ENCODE results near the gene LCN2.

Gene LCN2

DNA sequence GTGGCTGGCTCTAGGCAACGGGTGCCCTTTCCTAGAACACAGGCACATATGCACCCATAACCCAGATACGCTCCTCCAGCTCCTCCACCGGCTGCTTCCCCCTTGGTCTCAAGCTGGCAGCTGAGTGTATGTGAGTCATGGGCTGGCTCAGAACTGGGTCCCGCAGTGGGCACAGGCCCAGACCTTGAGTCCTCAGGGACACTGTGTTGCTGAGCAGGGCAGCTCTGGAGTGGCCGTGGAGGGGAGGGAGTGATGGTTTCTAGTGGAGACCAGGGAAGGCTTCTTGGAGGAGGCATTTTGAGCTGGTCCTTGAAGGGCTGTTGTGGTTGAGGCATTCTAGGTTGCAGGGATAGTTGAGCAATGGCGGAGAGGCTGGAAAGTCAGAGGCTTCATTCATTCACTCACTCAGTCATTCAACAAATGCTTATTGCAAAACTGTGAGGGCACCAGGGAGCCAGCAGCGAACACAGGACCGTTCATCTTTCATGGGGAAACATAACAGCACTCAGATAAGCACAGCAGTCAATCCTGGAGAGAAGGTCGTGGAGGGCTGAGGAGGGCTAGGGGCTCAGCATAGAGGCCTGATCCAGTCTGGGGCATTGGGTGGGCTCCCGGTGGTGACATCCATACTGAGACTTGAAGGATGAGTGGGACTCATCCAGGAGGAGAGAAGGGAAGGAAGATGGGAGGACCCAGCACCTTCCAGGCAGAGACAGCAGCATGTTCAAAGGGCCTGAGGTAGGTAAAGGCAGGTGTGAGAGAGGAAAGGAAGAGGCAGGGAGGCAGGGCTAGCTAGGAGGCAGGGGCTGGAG lies 13.2 kb downstream of the LCN2 start:
- Histone ChIP-seq H3K4me1 (ENCODE audit: control insufficient read depth, insufficient read depth, low read length, poor library complexity, severe bottlenecking) (no peaks in the 10 kb centered on the region), H3K9me3 (ENCODE audit: control insufficient read depth, low read length) (no peaks in the 10 kb centered on the region), H3K27ac (ENCODE audit: low read depth, low read length, severe bottlenecking) (no peak overlapping the region), H3K4me3 (ENCODE audit: extremely low read depth, insufficient read depth, low read length, poor library complexity, severe bottlenecking) (no peak overlapping the region), H3K36me3 (ENCODE audit: control insufficient read depth, insufficient read depth, low read length) (peaks cover 53% of the 10 kb centered on the region)
- 98 to 99% methylated on average over 7 of the region's 10 CpGs for WGBS, 2 experiments (ENCODE audit: insufficient coverage in 2 of 2)

- H3K4me1 ChIP-seq (ENCODE audit: control insufficient read depth, insufficient read depth, low read length, poor library complexity, severe bottlenecking): no peaks in the 10 kb centered on the region
- no peak overlapping the region for H3K4me3 ChIP-seq (ENCODE audit: extremely low read depth, insufficient read depth, low read length, poor library complexity, severe bottlenecking)
- no peak overlapping the region for H3K27ac ChIP-seq (ENCODE audit: low read depth, low read length, severe bottlenecking)
- WGBS, 2 experiments (ENCODE audit: insufficient coverage in 2 of 2): 91 to 97% methylated on average over 4 to 6 of the region's 6 CpGs
- peaks cover 59% of the 10 kb centered on the region for H3K36me3 ChIP-seq (ENCODE audit: control insufficient read depth, insufficient read depth, low read length)
- no peaks in the 10 kb centered on the region for H3K9me3 ChIP-seq (ENCODE audit: control insufficient read depth, low read length)
Measured at GRCh38 chr9:128163027-128163515, 13.8 kb downstream of the LCN2 start.

DNA sequence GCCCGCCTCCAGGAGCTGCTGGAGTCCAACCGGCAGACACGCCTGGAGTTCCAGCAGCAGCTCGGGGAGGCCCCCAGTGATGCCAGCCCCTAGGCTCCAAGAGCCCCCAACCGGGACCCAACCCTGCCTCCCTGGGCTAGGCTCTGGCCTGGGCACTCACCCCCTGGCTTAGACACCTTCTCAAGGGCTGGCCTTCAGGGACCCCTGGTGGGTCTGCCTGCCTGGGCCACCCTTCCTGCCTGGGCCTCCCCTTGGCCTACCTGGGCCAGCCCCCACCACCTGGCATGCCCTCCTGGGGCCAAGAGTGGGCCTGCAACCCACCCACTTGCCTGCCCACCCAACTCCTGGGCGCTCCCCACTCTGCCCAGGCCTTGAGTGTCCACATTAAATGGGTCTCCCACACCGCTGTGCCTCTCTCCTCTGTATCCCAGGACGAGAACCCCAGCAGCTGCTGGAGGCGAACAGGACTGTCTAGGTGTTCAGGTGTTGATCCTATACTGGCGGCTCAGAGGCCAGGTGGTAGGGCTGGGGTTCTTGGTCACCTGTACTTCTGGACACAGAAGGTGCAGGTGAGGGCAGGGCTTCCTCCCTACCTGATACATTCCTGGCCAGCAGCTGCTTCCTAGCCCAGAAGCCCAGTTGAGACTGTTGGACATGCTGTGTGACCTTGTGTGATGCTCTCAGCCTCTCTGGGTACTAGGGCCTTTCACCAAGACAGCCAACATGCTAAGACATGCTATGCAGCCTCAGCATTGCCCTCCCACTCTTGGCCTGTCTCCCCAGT lies 14.5 kb downstream of the LCN2 start:
- 94 to 97% methylated on average over 8 of the region's 10 CpGs for WGBS, 2 experiments (ENCODE audit: insufficient coverage in 2 of 2)
- no peak overlapping the region for H3K4me3 ChIP-seq (ENCODE audit: extremely low read depth, insufficient read depth, low read length, poor library complexity, severe bottlenecking)
- H3K36me3 ChIP-seq (ENCODE audit: control insufficient read depth, insufficient read depth, low read length): peaks cover 66% of the 10 kb centered on the region
- H3K9me3 ChIP-seq (ENCODE audit: control insufficient read depth, low read length): no peaks in the 10 kb centered on the region
- H3K4me1 ChIP-seq (ENCODE audit: control insufficient read depth, insufficient read depth, low read length, poor library complexity, severe bottlenecking): no peaks in the 10 kb centered on the region
- no peak overlapping the region for H3K27ac ChIP-seq (ENCODE audit: low read depth, low read length, severe bottlenecking)

GRCh38 chr9:128164307-128164885 lies 15.1 kb downstream of the LCN2 start:
- Histone ChIP-seq H3K4me3 (ENCODE audit: extremely low read depth, insufficient read depth, low read length, poor library complexity, severe bottlenecking) (no peak overlapping the region), H3K36me3 (ENCODE audit: control insufficient read depth, insufficient read depth, low read length) (peaks cover 73% of the 10 kb centered on the region), H3K4me1 (ENCODE audit: control insufficient read depth, insufficient read depth, low read length, poor library complexity, severe bottlenecking) (no peaks in the 10 kb centered on the region), H3K27ac (ENCODE audit: low read depth, low read length, severe bottlenecking) (no peak overlapping the region), H3K9me3 (ENCODE audit: control insufficient read depth, low read length) (no peaks in the 10 kb centered on the region)
- 96% methylated on average over 8 to 9 of the region's 14 CpGs for WGBS, 2 experiments (ENCODE audit: insufficient coverage in 2 of 2)

DNA sequence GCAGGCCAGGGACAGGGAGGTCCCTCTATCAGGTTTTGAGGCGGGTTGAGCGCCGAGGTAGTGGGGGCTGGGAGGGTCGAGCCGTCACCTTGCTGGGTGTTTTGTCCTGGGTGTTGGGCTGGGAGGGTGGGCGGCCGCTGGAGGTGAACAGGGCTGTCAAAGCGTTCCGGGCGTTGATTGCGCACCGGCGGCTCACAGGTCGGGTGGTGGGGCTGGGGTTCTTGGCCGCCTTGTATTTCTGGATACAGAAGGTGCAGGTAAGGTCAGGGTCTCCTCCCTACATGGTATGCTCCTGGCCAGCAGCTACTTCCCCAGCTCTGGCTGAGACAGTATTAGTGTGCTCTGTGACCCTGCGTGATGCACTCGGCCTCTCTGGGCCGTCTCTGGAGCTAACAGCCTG lies 16.9 kb downstream of the LCN2 start:
- Histone ChIP-seq H3K27ac (ENCODE audit: low read depth, low read length, severe bottlenecking) (no peak overlapping the region), H3K4me3 (ENCODE audit: extremely low read depth, insufficient read depth, low read length, poor library complexity, severe bottlenecking) (no peak overlapping the region), H3K4me1 (ENCODE audit: control insufficient read depth, insufficient read depth, low read length, poor library complexity, severe bottlenecking) (no peaks in the 10 kb centered on the region), H3K36me3 (ENCODE audit: control insufficient read depth, insufficient read depth, low read length) (peaks cover 88% of the 10 kb centered on the region), H3K9me3 (ENCODE audit: control insufficient read depth, low read length) (no peaks in the 10 kb centered on the region)
- WGBS, 2 experiments (ENCODE audit: insufficient coverage in 2 of 2): 96 to 98% methylated on average over 4 to 15 of the region's 18 CpGs

- H3K27ac ChIP-seq (ENCODE audit: low read depth, low read length, severe bottlenecking): no peak overlapping the region
- peaks cover 86% of the 10 kb centered on the region for H3K36me3 ChIP-seq (ENCODE audit: control insufficient read depth, insufficient read depth, low read length)
- H3K4me1 ChIP-seq (ENCODE audit: control insufficient read depth, insufficient read depth, low read length, poor library complexity, severe bottlenecking): no peaks in the 10 kb centered on the region
- no peaks in the 10 kb centered on the region for H3K9me3 ChIP-seq (ENCODE audit: control insufficient read depth, low read length)
- no peak overlapping the region for H3K4me3 ChIP-seq (ENCODE audit: extremely low read depth, insufficient read depth, low read length, poor library complexity, severe bottlenecking)
- WGBS, 2 experiments (ENCODE audit: insufficient coverage in 2 of 2): 96 to 100% methylated on average over 3 to 4 of the region's 4 CpGs
Measured at GRCh38 chr9:128167209-128167608, 18.0 kb downstream of the LCN2 start.

DNA sequence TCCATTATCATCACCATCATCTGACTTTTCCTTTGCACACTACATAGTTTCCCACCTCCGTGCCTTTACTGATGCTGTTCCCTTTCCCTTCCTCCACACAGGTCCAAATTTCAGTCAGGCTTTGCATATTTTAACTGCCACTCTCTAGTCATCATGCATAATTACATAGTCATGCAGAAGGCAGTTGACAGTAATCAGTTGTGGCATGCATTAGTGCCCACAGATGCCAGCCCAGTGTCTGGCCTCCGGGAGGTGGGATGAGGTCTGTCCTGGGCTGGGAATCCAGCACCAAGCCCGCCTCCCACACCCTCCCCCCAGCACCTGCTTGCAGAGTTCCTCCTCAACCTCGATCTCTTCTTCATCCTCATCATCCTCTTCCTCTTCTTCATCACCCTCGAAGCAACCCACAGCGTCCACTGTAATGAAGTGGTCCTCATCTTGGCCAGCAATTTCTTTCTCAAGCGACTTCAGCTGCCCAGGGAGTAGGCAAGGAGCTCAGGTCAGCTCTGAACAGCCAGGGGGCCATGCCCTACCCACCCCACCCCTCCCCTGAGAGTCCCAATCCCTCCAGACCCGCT lies 19.6 kb downstream of the LCN2 start:
- Histone ChIP-seq H3K4me1 (ENCODE audit: control insufficient read depth, insufficient read depth, low read length, poor library complexity, severe bottlenecking) (no peaks in the 10 kb centered on the region), H3K9me3 (ENCODE audit: control insufficient read depth, low read length) (no peaks in the 10 kb centered on the region), H3K4me3 (ENCODE audit: extremely low read depth, insufficient read depth, low read length, poor library complexity, severe bottlenecking) (no peak overlapping the region), H3K27ac (ENCODE audit: low read depth, low read length, severe bottlenecking) (no peak overlapping the region), H3K36me3 (ENCODE audit: control insufficient read depth, insufficient read depth, low read length) (peaks cover 75% of the 10 kb centered on the region)
- 95 to 96% methylated on average over 8 of the region's 8 CpGs for WGBS, 2 experiments (ENCODE audit: insufficient coverage in 2 of 2)

GRCh38 chr9:128169492-128169891 lies 20.2 kb downstream of the LCN2 start:
- Histone ChIP-seq H3K27ac (ENCODE audit: low read depth, low read length, severe bottlenecking) (no peak overlapping the region), H3K9me3 (ENCODE audit: control insufficient read depth, low read length) (no peaks in the 10 kb centered on the region), H3K36me3 (ENCODE audit: control insufficient read depth, insufficient read depth, low read length) (peaks cover 75% of the 10 kb centered on the region), H3K4me1 (ENCODE audit: control insufficient read depth, insufficient read depth, low read length, poor library complexity, severe bottlenecking) (no peaks in the 10 kb centered on the region), H3K4me3 (ENCODE audit: extremely low read depth, insufficient read depth, low read length, poor library complexity, severe bottlenecking) (no peak overlapping the region)
- 92 to 94% methylated on average over 6 to 8 of the region's 8 CpGs for WGBS, 2 experiments (ENCODE audit: insufficient coverage in 2 of 2)

DNA sequence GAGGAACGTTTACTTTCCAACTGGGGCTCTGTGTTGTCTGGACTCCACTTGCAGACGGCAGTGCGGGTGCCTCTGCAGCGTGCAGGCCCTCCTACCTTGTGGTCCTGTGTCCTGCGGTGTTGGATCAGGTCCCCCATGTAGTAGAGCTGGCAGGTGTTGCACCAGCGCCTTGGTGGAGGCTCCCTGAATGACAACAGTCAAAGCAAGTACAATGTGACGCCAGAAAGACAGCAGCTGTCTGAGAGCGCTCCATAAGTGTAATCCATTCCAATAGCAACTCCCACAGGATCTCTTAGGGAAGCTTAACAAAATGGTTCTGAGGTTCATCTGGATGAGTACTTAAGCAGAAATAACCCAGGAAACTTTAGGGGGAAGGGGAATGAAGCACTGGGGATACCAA lies 20.7 kb downstream of the LCN2 start:
- H3K36me3 ChIP-seq (ENCODE audit: control insufficient read depth, insufficient read depth, low read length): peaks cover 75% of the 10 kb centered on the region
- no peak overlapping the region for H3K4me3 ChIP-seq (ENCODE audit: extremely low read depth, insufficient read depth, low read length, poor library complexity, severe bottlenecking)
- no peak overlapping the region for H3K27ac ChIP-seq (ENCODE audit: low read depth, low read length, severe bottlenecking)
- no peaks in the 10 kb centered on the region for H3K9me3 ChIP-seq (ENCODE audit: control insufficient read depth, low read length)
- WGBS, 2 experiments (ENCODE audit: insufficient coverage in 2 of 2): 95 to 100% methylated on average over 6 of the region's 8 CpGs
- no peaks in the 10 kb centered on the region for H3K4me1 ChIP-seq (ENCODE audit: control insufficient read depth, insufficient read depth, low read length, poor library complexity, severe bottlenecking)

GRCh38 chr9:128174062-128174461 lies 24.8 kb downstream of the LCN2 start:
- no peak overlapping the region for H3K4me3 ChIP-seq (ENCODE audit: extremely low read depth, insufficient read depth, low read length, poor library complexity, severe bottlenecking)
- H3K27ac ChIP-seq (ENCODE audit: low read depth, low read length, severe bottlenecking): no peak overlapping the region
- 86 to 93% methylated on average over 2 to 4 of the region's 4 CpGs for whole genome bisulfite sequencing, 2 experiments (ENCODE audit: insufficient coverage in 2 of 2)
- peaks cover 76% of the 10 kb centered on the region for H3K36me3 ChIP-seq (ENCODE audit: control insufficient read depth, insufficient read depth, low read length)
- H3K4me1 ChIP-seq (ENCODE audit: control insufficient read depth, insufficient read depth, low read length, poor library complexity, severe bottlenecking): no peaks in the 10 kb centered on the region
- peaks cover 2% of the 10 kb centered on the region for H3K9me3 ChIP-seq (ENCODE audit: control insufficient read depth, low read length)
